ENCODE data around the gene TAOK1.
A peak's percentile ranks its signal among the peaks of the same experiment; 100 is the strongest.
"Not testable (repeated sequence)": the region's sequence is repeated elsewhere in the genome, so short reads cannot be mapped to it uniquely, and the experiment has no call there.

The TAOK1 gene

GRCh38 chr17:29389982-29390850 is at the start of gene TAOK1:
TSS of gene TAOK1 (plus strand) at chr17:29390363. CDS start at chr17:29451549, 61,186 bp downstream.
- no peak for TF ChIP-seq Cebpa-rat (IDR thresholded peaks at IDR 0.05)
- no peaks in the 10 kb centered on the region for H3K9me3 ChIP-seq (replicated peaks in 1 of 11)
- peaks cover 0 to 21% (median 7%) of the 10 kb centered on the region in 11 experiments; a peak in 11 of 22 replicates for H3K36me3 ChIP-seq
- peak within 1 kb of the TSS; percentile 88 to 98 (median 97) for H3K4me3 ChIP-seq
- peak within 1 kb of the TSS; percentile 99 to 100 (median 100) for H3K9ac ChIP-seq
- no peaks in the 10 kb centered on the region for H3K27me3 ChIP-seq
- peak within 1 kb of the TSS; percentile 83 to 97 (median 92) for H3K4me2 ChIP-seq
- H4K20me1 ChIP-seq: peaks cover 13 to 43% (median 36%) of the 10 kb centered on the region in 11 experiments; a peak in 20 of 22 replicates
- peaks cover 21 to 44% (median 33%) of the 10 kb centered on the region in 10 experiments for H3K4me1 ChIP-seq
- H3K27ac ChIP-seq: peak within 1 kb of the TSS; percentile 99 to 100 (median 100)

GRCh38 chr17:29341726-29342125 is 48.4 kb upstream of the TAOK1 start:
- no peaks in the 10 kb centered on the region for H3K36me3 ChIP-seq
- no peak overlapping the region for H3K4me3 ChIP-seq
- peak overlapping the region in 1 of 11 experiments; percentile 20; a peak in 1 of 22 replicates for H3K27ac ChIP-seq
- H3K4me1 ChIP-seq: peaks cover 12 to 17% (median 13%) of the 10 kb centered on the region in 10 experiments
- no peak overlapping the region; a peak in 1 of 22 replicates for H3K9ac ChIP-seq
- no peaks in the 10 kb centered on the region for H3K27me3 ChIP-seq
- 0 out of 22 replicates have a peak, but pooled peaks of 1 of the 11 experiments have one; percentile 18 for TF ChIP-seq Cebpa-rat (IDR thresholded peaks at IDR 0.05)
- H3K4me2 ChIP-seq: peak overlapping the region; percentile 6 to 75 (median 52); a peak in 20 of 22 replicates
- H4K20me1 ChIP-seq: no peaks in the 10 kb centered on the region
- H3K9me3 ChIP-seq (replicated peaks in 1 of 11): no peaks in the 10 kb centered on the region

GRCh38 chr17:29342158-29342765 is 47.9 kb upstream of the TAOK1 start:
- peak overlapping the region; percentile 6 to 75 (median 52) for H3K4me2 ChIP-seq

GRCh38 chr17:29344201-29344856 is 45.8 kb upstream of the TAOK1 start:
- no peak for TF ChIP-seq Cebpa-rat (IDR thresholded peaks at IDR 0.05)
- Histone ChIP-seq H3K4me1 (peaks cover 12 to 27% (median 17%) of the 10 kb centered on the region in 10 experiments), H3K9ac (no peak overlapping the region), H4K20me1 (no peaks in the 10 kb centered on the region), H3K36me3 (no peaks in the 10 kb centered on the region), H3K4me3 (no peak overlapping the region), H3K27ac (no peak overlapping the region), H3K27me3 (no peaks in the 10 kb centered on the region), H3K9me3 (replicated peaks in 1 of 11) (no peaks in the 10 kb centered on the region), H3K4me2 (no peak overlapping the region)

More at GRCh38 chr17:29342158-29342765, 47.9 kb upstream of the TAOK1 start:
- H3K27ac ChIP-seq: peak overlapping the region in 2 of 11 experiments; percentile 20 to 22; a peak in 3 of 22 replicates
- no peak overlapping the region for H3K4me3 ChIP-seq
- no peak for TF ChIP-seq Cebpa-rat (IDR thresholded peaks at IDR 0.05)
- no peak overlapping the region; a peak in 1 of 22 replicates for H3K9ac ChIP-seq
- no peaks in the 10 kb centered on the region for H3K27me3 ChIP-seq
- H3K4me1 ChIP-seq: peaks cover 12 to 17% (median 13%) of the 10 kb centered on the region in 10 experiments
- no peaks in the 10 kb centered on the region for H4K20me1 ChIP-seq
- H3K9me3 ChIP-seq (replicated peaks in 1 of 11): no peaks in the 10 kb centered on the region
- no peaks in the 10 kb centered on the region for H3K36me3 ChIP-seq

- Histone ChIP-seq H3K36me3 (no peaks in the 10 kb centered on the region), H3K4me3 (no peak overlapping the region), H3K27ac (no peak overlapping the region), H4K20me1 (no peaks in the 10 kb centered on the region), H3K4me1 (peaks cover 12 to 30% (median 18%) of the 10 kb centered on the region in 10 experiments), H3K4me2 (no peak overlapping the region), H3K27me3 (no peaks in the 10 kb centered on the region), H3K9me3 (replicated peaks in 1 of 11) (no peaks in the 10 kb centered on the region), H3K9ac (no peak overlapping the region)
- no peak for TF ChIP-seq Cebpa-rat (IDR thresholded peaks at IDR 0.05)
Measured at GRCh38 chr17:29345066-29345465, 45.1 kb upstream of the TAOK1 start.

GRCh38 chr17:29345470-29345869 is 44.7 kb upstream of the TAOK1 start:
- H4K20me1 ChIP-seq; H3K4me2 ChIP-seq; H3K36me3 ChIP-seq; H3K9me3 ChIP-seq (replicated peaks in 1 of 11); H3K9ac ChIP-seq; H3K27me3 ChIP-seq; H3K4me3 ChIP-seq; H3K27ac ChIP-seq: not testable (repeated sequence)
- peaks cover 12 to 30% (median 18%) of the 10 kb centered on the region in 10 experiments for H3K4me1 ChIP-seq

GRCh38 chr17:29346462-29346861 is 43.7 kb upstream of the TAOK1 start:
- no peaks in the 10 kb centered on the region for H3K36me3 ChIP-seq
- H4K20me1 ChIP-seq: no peaks in the 10 kb centered on the region
- H3K27ac ChIP-seq: no peak overlapping the region
- H3K4me2 ChIP-seq: no peak overlapping the region
- H3K4me3 ChIP-seq: no peak overlapping the region
- TF ChIP-seq Cebpa-rat (IDR thresholded peaks at IDR 0.05): no peak
- H3K9me3 ChIP-seq (replicated peaks in 1 of 11): no peaks in the 10 kb centered on the region
- no peak overlapping the region for H3K9ac ChIP-seq
- peaks cover 12 to 28% (median 18%) of the 10 kb centered on the region in 10 experiments for H3K4me1 ChIP-seq
- H3K27me3 ChIP-seq: no peaks in the 10 kb centered on the region

GRCh38 chr17:29347831-29348629 is 42.1 kb upstream of the TAOK1 start:
- Histone ChIP-seq H3K4me1 (peaks cover 0 to 13% (median 5%) of the 10 kb centered on the region in 10 experiments; a peak in 5 of 20 replicates), H3K9me3 (replicated peaks in 1 of 11) (no peaks in the 10 kb centered on the region), H4K20me1 (no peaks in the 10 kb centered on the region), H3K27me3 (no peaks in the 10 kb centered on the region), H3K4me2 (peak overlapping the region in 5 of 11 experiments; percentile 2 to 34 (median 27); a peak in 5 of 22 replicates), H3K36me3 (no peaks in the 10 kb centered on the region), H3K4me3 (no peak overlapping the region), H3K27ac (no peak overlapping the region), H3K9ac (no peak overlapping the region)
- peak in 4 of 11 experiments; percentile 12 to 36 (median 23); a peak in 1 of 22 replicates for TF ChIP-seq Cebpa-rat (IDR thresholded peaks at IDR 0.05)
